ENCODE measurements around the gene SHISA5. TPM values are rescaled to one million over a fixed set of nuclear protein-coding genes. Genes with fewer than 3 reads are reported as not detected.

The SHISA5 gene
- total RNA-seq, 2 donors from 2014 or later = 192 to 193 TPM

- Histone ChIP-seq H3K27ac (ENCODE audit: low read depth, low read length) (no peak overlapping the region), H3K27me3 (ENCODE audit: control insufficient read depth, insufficient read depth, low read length, poor library complexity, severe bottlenecking) (no peaks in the 10 kb centered on the region), H3K9ac (ENCODE audit: extremely low read depth, low read length, poor library complexity, severe bottlenecking) (no peak overlapping the region), H3K36me3 (ENCODE audit: control insufficient read depth, insufficient read depth, low read length) (peaks cover 34% of the 10 kb centered on the region), H3K4me3 (ENCODE audit: low read length) (no peak overlapping the region), H3K4me1 (ENCODE audit: control insufficient read depth, insufficient read depth, low read length) (peaks cover 11% of the 10 kb centered on the region), H3K9me3 (ENCODE audit: control insufficient read depth, low read length) (no peaks in the 10 kb centered on the region)
- WGBS, 2 experiments (ENCODE audit: insufficient coverage in 1 of 2, insufficient read length in 1 of 2) = 83 to 91% methylated on average over 16 of the region's 16 CpGs
- peak; percentile 91 for DNase-seq
- TF ChIP-seq CTCF (conservative IDR thresholded peaks at IDR 0.05) = peak; percentile 67
- Mint-ChIP-seq H3K9me3 (no peaks in the 10 kb centered on the region), H3K27ac (peak overlapping the region; percentile 82), H3K4me3 (no peak overlapping the region), H3K27me3 (ENCODE audit: insufficient read depth) (no peaks in the 10 kb centered on the region), H3K4me1 (peaks cover 21% of the 10 kb centered on the region), H3K36me3 (ENCODE audit: low read depth) (peaks cover 30% of the 10 kb centered on the region)
Observed at GRCh38 chr3:48432411-48433371, 71.3 kb downstream of the SHISA5 start.

- DNase-seq = no peak
- no peak for TF ChIP-seq CTCF (conservative IDR thresholded peaks at IDR 0.05)
- peaks cover 32% of the 10 kb centered on the region for H3K36me3 Mint-ChIP-seq (ENCODE audit: low read depth)
- H3K4me3 Mint-ChIP-seq = peak overlapping the region; percentile 90
- Histone ChIP-seq H3K27ac (ENCODE audit: low read depth, low read length) (no peak overlapping the region), H3K27me3 (ENCODE audit: control insufficient read depth, insufficient read depth, low read length, poor library complexity, severe bottlenecking) (no peaks in the 10 kb centered on the region), H3K9ac (ENCODE audit: extremely low read depth, low read length, poor library complexity, severe bottlenecking) (no peak overlapping the region), H3K36me3 (ENCODE audit: control insufficient read depth, insufficient read depth, low read length) (peaks cover 34% of the 10 kb centered on the region), H3K4me3 (ENCODE audit: low read length) (no peak overlapping the region), H3K9me3 (ENCODE audit: control insufficient read depth, low read length) (no peaks in the 10 kb centered on the region), H3K4me1 (ENCODE audit: control insufficient read depth, insufficient read depth, low read length) (peaks cover 14% of the 10 kb centered on the region)
- H3K27me3 Mint-ChIP-seq (ENCODE audit: insufficient read depth) = no peaks in the 10 kb centered on the region
- 87 to 90% methylated on average over 3 to 8 of the region's 8 CpGs for WGBS, 2 experiments (ENCODE audit: insufficient coverage in 1 of 2, insufficient read length in 1 of 2)
- H3K4me1 Mint-ChIP-seq = peaks cover 30% of the 10 kb centered on the region
- H3K27ac Mint-ChIP-seq = peak overlapping the region; percentile 94
- no peaks in the 10 kb centered on the region for H3K9me3 Mint-ChIP-seq
Observed at GRCh38 chr3:48431224-48432029, 72.5 kb downstream of the SHISA5 start.

GRCh38 chr3:48430708-48431101 lies 73.3 kb downstream of the SHISA5 start:
- Mint-ChIP-seq H3K27me3 (ENCODE audit: insufficient read depth) (no peaks in the 10 kb centered on the region), H3K9me3 (no peaks in the 10 kb centered on the region), H3K4me3 (peak overlapping the region; percentile 90), H3K27ac (peak overlapping the region; percentile 94), H3K36me3 (ENCODE audit: low read depth) (peaks cover 32% of the 10 kb centered on the region), H3K4me1 (peaks cover 36% of the 10 kb centered on the region)
- H3K27me3 ChIP-seq (ENCODE audit: control insufficient read depth, insufficient read depth, low read length, poor library complexity, severe bottlenecking) = no peaks in the 10 kb centered on the region
- DNase-seq = no peak
- no peak overlapping the region for H3K27ac ChIP-seq (ENCODE audit: low read depth, low read length)
- no peak overlapping the region for H3K9ac ChIP-seq (ENCODE audit: extremely low read depth, low read length, poor library complexity, severe bottlenecking)
- no peak overlapping the region for H3K4me3 ChIP-seq (ENCODE audit: low read length)
- 95 to 100% methylated on average over 1 of the region's 1 CpG for WGBS, 2 experiments (ENCODE audit: insufficient coverage in 1 of 2, insufficient read length in 1 of 2)
- H3K4me1 ChIP-seq (ENCODE audit: control insufficient read depth, insufficient read depth, low read length) = peaks cover 14% of the 10 kb centered on the region
- TF ChIP-seq CTCF (conservative IDR thresholded peaks at IDR 0.05) = no peak
- H3K36me3 ChIP-seq (ENCODE audit: control insufficient read depth, insufficient read depth, low read length) = peaks cover 34% of the 10 kb centered on the region
- H3K9me3 ChIP-seq (ENCODE audit: control insufficient read depth, low read length) = no peaks in the 10 kb centered on the region

Measured in endodermal cell (in vitro differentiated cells).